Measurements from ENCODE around the gene REEP1. TPM values are rescaled to one million over a fixed set of nuclear protein-coding genes. Genes with fewer than 3 reads are reported as not detected.

The REEP1 gene
- total RNA-seq, 1 experiment from 2014 or later: 0.31 TPM

- H3K9me2 ChIP-seq (ENCODE audit: insufficient read depth): no peaks in the 10 kb centered on the region
- no peak for TF ChIP-seq CTCF (conservative IDR thresholded peaks at IDR 0.05)
- TF ChIP-seq EZH2 (IDR thresholded peaks at IDR 0.05; ENCODE audit: low read depth): no peak
- POLR2A ChIA-PET (ENCODE audit: unreplicated experiment): no interaction called here
- no peaks in the 10 kb centered on the region for H3K9me3 ChIP-seq (ENCODE audit: insufficient read depth, low read depth)
- H3F3A ChIP-seq (ENCODE audit: insufficient read depth, low read depth): peaks cover 3% of the 10 kb centered on the region; the same call in 1 of the 2 replicates
- H3K4me3 ChIP-seq: no peak overlapping the region
- no peak overlapping the region for H2AFZ ChIP-seq
- H3K4me2 ChIP-seq: no peak overlapping the region
- BruUV-seq (replicated peaks): no TSS peak
- H3K36me3 ChIP-seq (ENCODE audit: low read depth): no peaks in the 10 kb centered on the region
- no peak overlapping the region for H3K27ac ChIP-seq
- intact Hi-C loops (cut with micrococcal nuclease; ENCODE audit: unreplicated experiment): no loop called here
- no peaks in the 10 kb centered on the region for H4K20me1 ChIP-seq (ENCODE audit: insufficient read depth)
- no peaks in the 10 kb centered on the region for H3K4me1 ChIP-seq (replicated peaks; ENCODE audit: insufficient read depth)
- no peaks in the 10 kb centered on the region for H3K79me2 ChIP-seq (ENCODE audit: low read depth)
- H3K27me3 ChIP-seq (ENCODE audit: insufficient read depth, low read depth): peaks cover 8% of the 10 kb centered on the region; the same call in 1 of the 2 replicates
- no peak for DNase-seq
- CTCF ChIA-PET: no interaction called here
Observed at GRCh38 chr2:86234563-86235131, 102.8 kb downstream of the REEP1 start.

- BruUV-seq (replicated peaks): no TSS peak
- CTCF ChIA-PET: no interaction called here
Observed at GRCh38 chr2:86233436-86233835, 104.0 kb downstream of the REEP1 start.

GRCh38 chr2:86232910-86233309 lies 104.5 kb downstream of the REEP1 start:
- no peaks in the 10 kb centered on the region for H3K4me1 ChIP-seq (replicated peaks; ENCODE audit: insufficient read depth)
- H3K4me2 ChIP-seq: no peak overlapping the region
- POLR2A ChIA-PET (ENCODE audit: unreplicated experiment): no interaction called here
- H3K27me3 ChIP-seq (ENCODE audit: insufficient read depth, low read depth): no peaks in the 10 kb centered on the region
- no peaks in the 10 kb centered on the region for H3K9me2 ChIP-seq (ENCODE audit: insufficient read depth)
- no peaks in the 10 kb centered on the region for H3K36me3 ChIP-seq (ENCODE audit: low read depth)
- CTCF ChIA-PET: no interaction called here
- no peaks in the 10 kb centered on the region for H3K79me2 ChIP-seq (ENCODE audit: low read depth)
- no peak overlapping the region for H3K27ac ChIP-seq
- H3K9me3 ChIP-seq (ENCODE audit: insufficient read depth, low read depth): no peaks in the 10 kb centered on the region
- no TSS peak for BruUV-seq (replicated peaks)
- no peak overlapping the region for H3K4me3 ChIP-seq
- DNase-seq: no peak
- TF ChIP-seq EZH2 (IDR thresholded peaks at IDR 0.05; ENCODE audit: low read depth): no peak
- TF ChIP-seq CTCF (conservative IDR thresholded peaks at IDR 0.05): no peak
- H4K20me1 ChIP-seq (ENCODE audit: insufficient read depth): no peaks in the 10 kb centered on the region
- H2AFZ ChIP-seq: no peak overlapping the region
- intact Hi-C loops (cut with micrococcal nuclease; ENCODE audit: unreplicated experiment): no loop called here
- peaks cover 3% of the 10 kb centered on the region; the same call in 1 of the 2 replicates for H3F3A ChIP-seq (ENCODE audit: insufficient read depth, low read depth)

More at GRCh38 chr2:86233436-86233835, 104.0 kb downstream of the REEP1 start:
- H3K4me1 ChIP-seq (replicated peaks; ENCODE audit: insufficient read depth): no peaks in the 10 kb centered on the region
- no peaks in the 10 kb centered on the region for H4K20me1 ChIP-seq (ENCODE audit: insufficient read depth)
- H3K4me2 ChIP-seq: no peak overlapping the region
- no peaks in the 10 kb centered on the region for H3K9me2 ChIP-seq (ENCODE audit: insufficient read depth)
- peaks cover 3% of the 10 kb centered on the region; the same call in 1 of the 2 replicates for H3F3A ChIP-seq (ENCODE audit: insufficient read depth, low read depth)
- H3K27me3 ChIP-seq (ENCODE audit: insufficient read depth, low read depth): peaks cover 3% of the 10 kb centered on the region; the same call in 1 of the 2 replicates
- no peak for DNase-seq
- no peaks in the 10 kb centered on the region for H3K79me2 ChIP-seq (ENCODE audit: low read depth)
- intact Hi-C loops (cut with micrococcal nuclease; ENCODE audit: unreplicated experiment): no loop called here
- H3K36me3 ChIP-seq (ENCODE audit: low read depth): no peaks in the 10 kb centered on the region
- H3K4me3 ChIP-seq: no peak overlapping the region
- TF ChIP-seq CTCF (conservative IDR thresholded peaks at IDR 0.05) (no peak), EZH2 (IDR thresholded peaks at IDR 0.05; ENCODE audit: low read depth) (no peak)
- H3K9me3 ChIP-seq (ENCODE audit: insufficient read depth, low read depth): no peaks in the 10 kb centered on the region
- H2AFZ ChIP-seq: no peak overlapping the region
- no peak overlapping the region for H3K27ac ChIP-seq
- POLR2A ChIA-PET (ENCODE audit: unreplicated experiment): no interaction called here

Data from PC-9 (cell line).